ENCODE data around the gene GPR32.
"Not testable (repeated sequence)": the region's sequence is repeated elsewhere in the genome, so short reads cannot be mapped to it uniquely, and the experiment has no call there.

GPR32 gene

DNA sequence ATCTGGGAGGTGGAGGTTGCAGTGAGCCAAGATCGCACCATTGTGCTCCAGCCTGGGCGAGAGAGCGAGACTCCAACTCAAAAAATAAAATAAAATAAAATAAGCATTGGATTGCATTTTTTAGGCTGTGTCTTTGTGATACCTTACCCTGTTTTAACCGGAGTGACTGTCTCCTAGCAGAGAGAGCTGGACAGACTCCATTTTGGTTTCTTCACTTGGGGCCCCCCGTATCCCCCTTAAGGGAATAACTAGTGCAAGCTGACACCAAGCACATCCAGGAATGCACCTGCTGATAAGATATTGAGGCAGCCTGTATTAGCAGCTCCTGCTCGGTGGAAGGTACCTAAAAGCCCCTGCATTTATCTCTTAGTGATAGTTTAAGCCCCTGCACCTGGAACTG is 20.8 kb upstream of the GPR32 start:
- no peak for DNase-seq

DNA sequence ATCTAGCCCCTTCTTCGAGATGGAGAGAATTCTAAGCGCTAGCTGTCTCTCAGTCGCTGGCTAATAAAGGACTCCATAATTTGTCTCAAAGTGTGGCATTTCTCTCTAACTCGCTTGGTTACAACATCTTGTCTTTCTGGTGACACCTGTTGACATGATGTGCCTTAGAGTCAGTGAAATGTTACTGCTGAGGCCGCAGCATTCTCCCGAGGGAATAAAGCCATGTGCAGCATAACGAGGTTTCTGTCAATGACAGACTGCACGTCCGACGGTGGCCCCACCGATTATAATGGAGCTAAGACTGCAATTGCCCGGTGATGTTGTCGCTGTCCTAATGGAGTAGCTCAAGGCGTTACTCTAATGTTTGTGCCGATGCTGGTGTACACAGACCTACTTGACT is 20.3 kb upstream of the GPR32 start:
- no peak for DNase-seq

DNA sequence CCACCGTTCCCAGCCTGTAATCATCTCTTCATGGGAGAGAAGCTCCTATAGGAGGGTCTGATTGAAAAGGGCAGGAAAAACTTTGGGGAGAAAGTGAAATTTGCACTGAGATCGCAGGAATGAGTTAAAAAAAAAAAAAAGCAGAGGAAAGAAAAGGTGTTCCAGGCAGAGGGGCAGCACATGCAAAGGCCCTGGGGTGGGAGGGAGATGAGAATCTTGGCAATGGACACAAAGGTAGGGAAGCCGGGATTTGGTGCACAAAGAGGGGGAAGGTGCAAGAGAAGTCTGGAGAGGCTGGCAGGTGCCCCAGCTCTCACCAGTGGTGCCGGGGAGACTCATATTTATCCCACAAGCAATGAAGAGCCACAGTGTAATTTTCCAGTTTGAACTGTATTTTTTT is 16.4 kb upstream of the GPR32 start:
- no peak for DNase-seq

DNA sequence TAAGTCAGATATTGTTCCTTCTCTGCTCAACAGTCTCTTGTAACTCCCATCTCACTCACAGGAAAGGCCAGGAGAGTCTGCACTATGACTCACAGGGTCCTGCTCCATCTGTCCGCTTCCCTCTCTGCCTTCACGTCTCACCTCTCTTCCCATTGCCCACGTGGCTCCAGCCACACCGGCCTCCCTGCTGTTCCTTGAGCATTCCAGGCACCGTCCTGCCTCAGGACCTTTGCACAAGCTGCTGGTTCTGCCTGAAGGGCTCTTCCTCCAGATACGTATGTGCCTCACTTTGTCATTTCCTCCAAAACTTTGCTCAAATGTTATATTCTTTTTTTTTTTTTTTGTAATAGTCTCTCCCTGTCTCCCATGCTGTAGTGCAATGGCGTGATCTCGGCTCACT is 14.0 kb upstream of the GPR32 start:
- not testable (repeated sequence) for DNase-seq

DNA sequence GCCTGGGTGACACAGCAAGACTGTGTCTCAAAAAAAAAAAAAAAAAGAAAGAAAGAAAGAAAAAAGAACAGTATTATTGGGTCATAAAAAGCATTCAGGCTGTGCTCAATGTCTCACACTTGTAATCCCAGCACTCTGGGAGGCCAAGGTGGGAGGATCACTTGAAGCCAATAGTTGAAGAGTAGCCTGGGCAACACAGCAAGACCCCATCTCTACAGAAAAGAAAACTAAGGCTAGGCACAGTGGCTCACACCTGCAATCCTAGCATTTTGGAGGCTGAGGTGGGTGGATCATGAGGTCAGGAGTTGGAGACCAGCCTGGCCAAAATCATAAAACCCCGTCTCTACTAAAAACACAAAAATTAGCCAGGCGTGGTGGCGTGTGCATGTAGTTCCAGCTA is 12.6 kb upstream of the GPR32 start:
- DNase-seq, result not testable (repeated sequence)

DNA sequence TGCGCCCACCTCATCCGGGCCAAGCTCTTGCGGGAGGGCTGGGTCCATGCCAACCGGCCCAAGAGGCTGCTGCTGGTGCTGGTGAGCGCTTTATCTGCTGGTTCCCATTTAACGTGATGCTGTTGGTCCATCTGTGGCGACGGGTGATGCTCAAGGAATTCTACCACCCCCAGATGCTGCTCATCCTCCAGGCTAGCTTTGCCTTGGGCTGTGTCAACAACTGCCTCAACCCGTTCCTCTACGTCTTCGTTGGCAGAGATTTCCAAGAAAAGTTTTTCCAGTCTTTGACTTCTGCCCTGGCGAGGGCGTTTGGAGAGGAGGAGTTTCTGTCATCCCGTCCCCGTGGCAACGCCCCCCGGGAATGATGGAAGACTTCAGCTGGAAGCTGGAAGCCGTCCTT is 11.2 kb upstream of the GPR32 start:
- DNase-seq, result not testable (repeated sequence)

DNA sequence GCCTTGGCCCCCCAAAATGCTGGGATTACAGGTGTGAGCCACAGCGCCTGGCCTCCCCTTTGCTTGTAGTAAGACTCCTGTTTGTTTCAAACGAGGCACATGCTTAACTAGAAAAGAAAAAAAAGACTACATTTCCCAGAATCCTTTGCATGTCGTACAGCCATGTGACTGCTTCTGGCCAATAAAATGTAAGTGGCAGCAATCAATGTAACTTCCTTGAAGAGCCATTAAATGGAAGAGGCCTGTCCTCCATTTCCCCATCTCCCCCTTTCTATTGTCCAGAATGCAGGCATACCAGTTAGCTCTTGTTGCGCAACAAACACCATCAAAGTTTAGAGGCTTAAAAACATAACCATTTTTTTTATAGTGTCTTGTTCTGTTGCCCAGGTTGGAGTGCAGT is 10.4 kb upstream of the GPR32 start:
- no peak for DNase-seq

DNA sequence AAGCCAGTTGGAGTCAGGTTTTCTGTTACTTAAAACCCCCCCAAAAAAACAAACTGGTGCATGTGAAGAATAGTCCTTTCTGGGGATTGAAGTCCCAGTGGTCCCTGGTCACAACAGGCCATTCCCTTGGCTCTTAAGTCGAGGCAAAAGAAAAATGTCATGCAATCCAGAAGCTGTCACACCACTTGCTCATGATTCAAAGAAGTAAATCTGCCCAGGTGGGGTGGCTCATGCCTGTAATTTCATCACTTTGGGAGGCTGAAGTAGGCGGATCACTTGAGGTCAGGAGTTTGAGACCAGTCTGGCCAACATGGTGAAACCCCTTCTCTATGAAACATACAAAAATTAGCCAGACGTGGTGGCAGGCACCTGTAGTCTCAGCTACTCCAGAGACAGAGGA is 8.8 kb upstream of the GPR32 start:
- DNase-seq, result not testable (repeated sequence)

DNA sequence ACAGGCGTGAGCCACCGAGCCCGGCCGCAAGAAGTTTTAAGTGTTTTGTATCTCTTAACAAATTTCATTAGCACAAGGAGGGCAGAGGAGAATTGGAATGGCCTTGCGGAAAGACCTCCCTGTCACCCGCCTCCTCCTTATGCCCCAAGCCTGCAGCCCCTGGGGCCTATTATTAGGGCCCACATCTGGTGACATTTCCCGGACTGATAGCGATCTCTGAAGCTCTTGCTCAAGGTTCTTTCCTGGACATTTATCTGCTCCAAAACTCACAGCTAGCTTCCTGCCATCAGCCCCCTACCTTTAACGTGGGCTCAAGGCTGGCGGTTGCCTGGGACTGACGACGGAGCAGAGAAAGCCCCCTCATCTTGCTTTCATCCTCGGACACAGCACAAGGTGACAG is 6.7 kb upstream of the GPR32 start:
- not testable (repeated sequence) for DNase-seq

DNA sequence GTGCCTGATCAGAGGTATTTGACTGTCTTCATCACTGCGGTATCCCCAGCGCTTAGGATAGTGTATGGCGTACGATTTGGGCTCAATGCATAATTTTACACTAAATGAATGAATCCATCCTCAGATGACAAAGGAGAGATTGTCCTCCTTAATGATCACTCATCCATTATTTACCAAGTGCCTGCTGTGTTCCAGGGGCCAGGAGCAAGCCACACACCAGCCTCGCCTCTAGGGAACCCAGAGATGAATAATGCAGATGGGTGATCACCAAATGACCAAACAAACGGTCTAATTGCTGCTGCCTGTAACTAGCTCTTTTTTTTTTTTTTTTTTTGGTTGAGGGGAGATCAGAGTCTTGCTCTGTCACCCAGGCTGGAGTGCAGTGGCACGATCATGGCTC is 5.9 kb upstream of the GPR32 start:
- DNase-seq, result no peak

DNA sequence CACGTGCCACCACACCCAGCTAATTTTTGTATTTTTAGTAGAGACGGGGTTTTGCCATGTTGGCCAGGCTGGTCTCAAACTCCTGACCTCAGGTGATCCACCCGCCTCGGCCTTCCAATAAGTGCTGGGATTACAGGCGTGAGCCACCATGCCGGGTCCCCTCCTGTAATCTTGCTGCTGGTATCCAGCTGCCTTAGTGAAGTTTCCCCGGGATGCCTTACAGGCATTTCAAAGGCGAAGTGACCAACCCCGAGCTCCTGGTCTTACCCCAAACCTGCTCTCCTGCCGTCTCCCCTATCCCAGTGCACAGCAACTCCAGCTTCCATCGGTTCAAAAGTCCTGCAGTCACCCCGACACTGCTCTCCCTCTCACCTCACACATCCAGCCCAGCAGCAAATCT is 3.5 kb upstream of the GPR32 start:
- not testable (repeated sequence) for DNase-seq

DNA sequence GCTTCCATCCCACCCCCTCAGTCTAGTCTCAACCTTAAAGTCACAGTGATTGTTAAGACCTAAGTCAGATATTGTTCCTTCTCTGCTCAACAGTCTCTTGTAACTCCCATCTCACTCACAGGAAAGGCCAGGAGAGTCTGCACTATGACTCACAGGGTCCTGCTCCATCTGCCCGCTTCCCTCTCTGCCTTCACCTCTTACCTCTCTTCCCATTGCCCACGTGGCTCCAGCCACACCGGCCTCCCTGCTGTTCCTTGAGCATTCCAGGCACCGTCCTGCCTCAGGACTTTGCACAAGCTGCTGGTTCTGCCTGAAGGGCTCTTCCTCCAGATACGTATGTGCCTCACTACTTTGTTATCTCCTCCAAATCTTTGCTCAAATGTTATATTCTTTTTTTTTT is 3.0 kb upstream of the GPR32 start:
- DNase-seq, result not testable (repeated sequence)

DNA sequence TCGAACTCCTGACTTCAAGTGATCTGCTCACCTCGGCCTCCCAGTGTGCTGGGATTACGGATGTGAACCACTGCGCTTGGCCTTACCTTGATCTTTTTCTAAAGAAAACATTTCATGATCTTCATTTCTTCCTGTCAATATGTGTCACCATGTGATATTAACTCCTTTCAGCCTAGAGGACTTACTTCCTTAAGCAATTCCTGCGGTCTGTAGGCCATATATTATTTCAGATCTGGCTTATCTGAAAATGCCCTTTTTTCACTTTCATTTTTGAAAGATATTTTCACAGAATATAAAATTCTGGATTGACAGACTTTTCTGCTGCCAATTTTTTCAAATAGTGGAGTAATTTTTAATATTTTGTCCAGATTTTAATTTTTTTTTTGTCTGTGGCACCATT is 2.0 kb upstream of the GPR32 start:
- no peak for DNase-seq

DNA sequence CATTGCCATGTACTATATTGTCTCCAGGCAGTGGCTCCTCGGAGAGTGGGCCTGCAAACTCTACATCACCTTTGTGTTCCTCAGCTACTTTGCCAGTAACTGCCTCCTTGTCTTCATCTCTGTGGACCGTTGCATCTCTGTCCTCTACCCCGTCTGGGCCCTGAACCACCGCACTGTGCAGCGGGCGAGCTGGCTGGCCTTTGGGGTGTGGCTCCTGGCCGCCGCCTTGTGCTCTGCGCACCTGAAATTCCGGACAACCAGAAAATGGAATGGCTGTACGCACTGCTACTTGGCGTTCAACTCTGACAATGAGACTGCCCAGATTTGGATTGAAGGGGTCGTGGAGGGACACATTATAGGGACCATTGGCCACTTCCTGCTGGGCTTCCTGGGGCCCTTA is 624 bp downstream of the GPR32 start:
- DNase-seq, result no peak

DNA sequence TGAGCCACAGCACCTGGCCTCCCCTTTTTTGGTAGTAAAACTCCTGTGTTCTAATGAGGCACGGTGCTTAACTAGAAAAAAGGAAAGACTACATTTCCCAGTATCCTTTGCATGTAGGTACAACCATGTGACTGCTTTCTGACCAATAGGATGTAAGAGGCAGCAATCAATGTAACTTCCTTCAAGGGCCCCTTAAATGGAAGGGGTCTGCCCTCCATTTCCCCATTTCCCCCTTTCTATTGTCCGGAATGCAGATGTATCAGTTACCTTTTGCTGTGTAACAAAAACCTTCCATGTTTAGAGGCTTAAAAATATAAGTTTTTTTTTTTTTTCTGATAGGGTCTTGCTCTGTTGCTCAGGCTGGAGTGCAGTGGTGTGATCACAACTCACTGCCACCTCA is 2.2 kb downstream of the GPR32 start:
- DNase-seq, result no peak

DNA sequence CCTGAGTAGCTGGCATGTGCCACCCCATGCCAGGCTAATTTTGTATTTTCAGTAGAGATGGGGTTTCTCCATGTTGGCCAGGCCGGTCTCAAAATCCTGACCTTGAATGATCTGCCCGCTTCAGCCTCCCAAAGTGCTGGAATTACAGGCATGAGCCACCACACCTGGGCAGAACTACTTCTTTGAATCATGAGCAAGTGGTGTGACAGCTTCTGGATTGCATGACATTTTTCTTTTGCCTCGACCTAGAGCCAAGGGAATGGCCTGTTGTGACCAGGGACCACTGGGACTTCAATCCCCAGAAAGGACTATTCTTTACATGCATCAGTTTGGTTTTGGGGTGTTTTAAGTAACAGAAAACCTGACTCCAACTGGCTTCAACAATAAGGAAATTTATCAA is 2.6 kb downstream of the GPR32 start:
- not testable (repeated sequence) for DNase-seq

DNA sequence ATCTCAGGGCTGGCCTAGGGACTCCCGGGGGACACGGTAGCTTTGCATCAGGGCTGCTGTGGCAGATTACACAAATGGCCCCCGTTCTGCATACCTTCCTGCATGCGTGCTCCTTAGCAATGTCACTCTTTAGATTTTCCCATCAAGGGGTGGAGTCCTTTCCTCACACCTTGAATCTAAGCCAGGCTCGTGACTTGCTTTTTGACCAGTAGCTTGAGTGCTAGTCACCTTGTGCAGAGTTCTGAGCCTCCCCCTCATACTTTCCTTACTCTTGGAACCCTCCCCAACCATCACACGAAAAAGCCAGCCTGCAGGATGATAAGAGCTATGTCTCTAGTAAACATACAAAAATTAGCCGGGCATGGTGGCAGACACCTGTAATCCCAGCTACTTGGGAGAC is 3.2 kb downstream of the GPR32 start:
- DNase-seq, result not testable (repeated sequence)

DNA sequence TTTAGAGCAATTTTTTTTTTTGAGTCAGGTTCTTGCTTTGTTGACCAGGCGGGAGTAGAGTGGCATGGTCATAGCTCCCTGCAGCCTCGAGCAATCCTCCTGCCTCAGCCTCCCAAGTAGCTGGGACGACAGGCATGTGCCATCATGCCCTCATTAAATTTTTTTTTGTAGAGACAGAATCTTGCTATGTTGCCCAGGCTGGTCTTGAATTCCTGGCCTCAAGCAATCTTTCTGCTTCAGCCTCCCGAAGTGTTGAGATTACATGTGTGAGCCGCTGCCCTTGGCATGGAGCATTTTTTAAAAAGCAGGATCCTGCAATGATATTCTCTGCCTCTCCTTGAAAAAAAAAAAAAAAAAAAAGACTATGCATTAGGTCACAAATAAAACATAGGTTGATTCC is 5.9 kb downstream of the GPR32 start:
- no peak for DNase-seq

DNA sequence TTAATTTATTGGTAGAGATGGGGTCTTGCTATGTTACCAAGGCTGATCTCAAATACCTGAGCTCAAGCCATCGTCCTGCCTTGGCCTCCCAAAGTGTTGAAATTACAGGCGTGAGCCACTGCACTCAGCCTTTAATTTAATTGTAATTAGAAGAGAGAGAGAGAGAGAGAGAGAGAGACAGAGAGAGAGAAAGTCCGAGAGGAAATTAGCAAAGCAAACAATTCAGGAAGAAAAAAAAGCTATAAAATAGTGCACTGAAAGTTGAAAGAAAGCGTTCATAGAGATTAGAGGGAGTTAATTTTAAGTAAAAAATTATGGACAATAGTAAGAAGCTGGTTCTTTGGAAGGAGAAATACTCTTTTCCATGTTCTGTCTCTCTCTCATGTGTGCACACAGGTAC is 7.0 kb downstream of the GPR32 start:
- DNase-seq, result no peak

DNA sequence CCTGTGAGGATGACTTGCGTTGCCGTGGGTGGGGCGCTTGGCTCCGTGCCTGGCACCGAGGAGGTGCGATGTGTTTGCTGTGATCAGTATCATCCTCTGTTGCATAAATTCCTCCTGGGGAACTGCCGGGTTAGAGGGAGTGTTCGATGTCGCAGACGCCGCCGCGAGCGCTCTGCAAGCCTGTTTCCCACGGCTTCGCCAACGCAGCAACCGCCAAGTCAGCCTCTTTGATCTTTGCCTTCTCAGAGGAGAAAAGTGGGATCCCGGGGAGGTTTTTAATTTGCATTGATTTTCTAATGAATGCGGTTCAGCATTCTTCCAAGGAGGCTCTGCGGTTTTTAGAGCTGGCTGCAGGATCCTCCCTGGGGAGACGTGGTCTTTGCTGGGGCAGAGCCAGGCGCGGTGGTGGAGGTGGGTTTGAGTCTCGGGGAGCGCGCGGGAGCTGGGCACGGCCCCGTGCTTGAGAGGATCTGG is 7.6 kb downstream of the GPR32 start:
- no peak for DNase-seq

DNA sequence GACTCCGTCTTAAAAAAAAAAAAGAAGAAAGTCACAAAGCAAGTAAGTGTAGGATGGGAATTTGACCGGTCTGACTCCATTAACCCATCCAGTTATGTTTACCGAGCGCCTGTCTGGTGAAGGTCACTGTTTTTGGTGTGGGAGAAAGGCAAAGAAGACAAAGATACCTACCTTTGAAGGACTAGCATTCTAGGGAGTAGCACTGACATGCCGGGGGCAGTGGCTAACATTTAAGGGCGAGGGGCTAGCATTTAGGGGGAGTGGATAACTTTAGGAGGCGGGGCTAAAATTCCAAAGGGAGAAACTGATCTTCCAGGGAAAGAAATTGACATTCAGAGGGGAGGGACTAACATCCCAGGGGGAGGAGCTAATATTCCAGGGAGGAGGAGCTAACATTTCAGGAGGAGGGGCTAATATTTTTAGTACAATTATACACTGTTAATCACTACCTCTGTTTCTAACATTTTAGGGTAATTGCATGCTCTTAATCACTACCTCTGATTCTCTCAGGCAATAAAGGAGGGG is 8.7 kb downstream of the GPR32 start:
- no peak for DNase-seq

DNA sequence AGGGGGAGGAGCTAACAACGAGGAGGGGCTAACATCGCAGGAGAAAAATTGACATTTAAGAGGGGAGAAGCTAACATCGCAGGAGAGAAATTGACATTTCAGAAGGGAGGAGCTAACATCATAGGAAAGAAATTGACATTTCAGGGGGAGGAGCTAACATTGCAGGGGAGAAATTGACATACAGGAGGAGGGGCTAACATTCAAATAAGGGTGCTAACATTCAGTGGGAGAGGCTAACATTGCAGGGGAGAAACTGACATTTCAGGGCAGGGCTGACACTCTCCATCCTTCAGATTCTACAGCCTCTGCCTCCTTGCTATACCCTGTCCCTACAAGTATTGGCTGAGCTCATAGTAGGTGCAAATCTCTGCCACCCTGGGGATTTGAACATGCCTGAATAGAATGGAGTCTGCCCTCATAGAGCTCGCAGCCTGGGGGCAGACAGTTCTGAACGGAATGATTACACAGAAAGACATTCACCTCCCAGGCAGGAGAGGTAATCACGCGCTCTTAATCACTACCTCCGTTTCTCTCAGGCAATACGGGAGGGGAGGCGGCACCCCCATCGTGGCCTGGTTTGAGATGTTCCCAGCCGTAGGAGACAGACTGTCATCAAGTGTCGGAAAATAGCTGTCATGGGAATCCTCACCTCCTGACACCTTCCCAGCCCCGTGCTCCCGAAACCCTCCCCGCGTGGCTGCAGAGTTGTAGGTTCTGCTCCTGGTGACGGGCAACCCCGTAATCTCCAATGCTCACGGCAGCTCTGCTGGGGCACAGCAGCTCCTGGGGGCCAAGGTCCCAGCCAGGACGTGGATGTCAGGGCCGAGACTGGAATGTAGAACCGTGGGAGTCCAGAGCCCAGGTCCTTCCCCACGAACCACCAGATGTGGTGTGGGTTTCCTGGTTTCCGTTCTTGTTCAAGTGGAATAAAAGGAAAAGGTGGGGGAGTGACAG is 9.5 kb downstream of the GPR32 start:
- DNase-seq, result no peak

DNA sequence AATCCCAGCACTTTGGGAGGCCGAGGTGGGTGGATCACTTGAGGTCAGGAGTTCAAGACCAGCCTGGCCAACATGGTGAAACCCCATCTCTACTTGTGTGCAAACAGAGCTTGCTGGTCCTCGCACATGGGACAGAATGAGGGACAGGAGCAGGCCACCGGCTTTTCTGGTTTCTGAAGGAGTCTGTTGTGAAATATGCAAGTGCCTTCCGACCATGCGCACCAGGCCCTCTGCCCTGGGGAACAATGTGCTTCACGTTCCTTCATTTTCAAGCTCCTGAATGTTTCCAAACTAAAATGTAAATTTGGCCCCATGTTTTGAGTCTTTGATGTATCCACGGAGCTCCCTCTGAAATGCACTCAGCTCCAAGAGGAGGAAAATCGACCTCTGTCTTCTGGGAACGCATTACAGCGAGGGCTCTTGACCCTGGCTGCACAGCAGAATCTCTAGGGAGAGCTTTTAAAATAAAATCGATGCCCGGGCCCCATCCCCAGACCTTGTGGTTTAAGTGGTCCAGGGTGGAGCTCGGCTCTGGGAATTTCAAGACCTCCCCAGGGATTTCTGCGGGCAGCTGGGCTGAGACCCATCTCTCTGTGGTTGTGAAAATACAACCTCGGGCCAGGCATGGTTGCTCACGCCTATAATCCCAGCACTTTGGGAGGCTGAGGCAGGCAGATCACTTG is 10.6 kb downstream of the GPR32 start:
- DNase-seq, result no peak

DNA sequence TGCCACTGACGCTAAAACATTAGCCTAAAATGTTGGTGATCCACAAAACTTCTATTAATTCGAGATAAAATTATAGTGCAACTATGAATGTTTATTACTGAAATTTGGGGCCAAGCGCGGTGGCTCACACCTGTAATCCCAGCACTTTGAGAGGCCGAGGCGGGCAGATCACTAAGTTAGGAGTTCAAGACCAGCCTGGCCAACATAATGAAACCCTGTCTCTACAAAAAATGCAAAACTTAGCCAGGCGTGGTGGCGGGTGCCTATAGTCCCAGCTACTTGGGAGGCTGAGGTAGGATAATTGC is 13.5 kb downstream of the GPR32 start:
- DNase-seq, result not testable (repeated sequence)
